MM.1S (cell line): Measurements from ENCODE around the gene CCDC87.
"Not testable (repeated sequence)": the region's sequence is repeated elsewhere in the genome, so short reads cannot be mapped to it uniquely, and the experiment has no call there.

Source experiments
- DNase-seq: peaks from one replicate; pipeline ENCODE4 v3.0.0-alpha.2; 2015
- H2AFZ ChIP-seq: fragments of 300-600 bp; sonication (generic); 2 replicates; pipeline ENCODE4 v1.6.0; 2016; ENCODE audit warnings: antibody characterized with exemption, low read length
- H3F3A ChIP-seq: fragments of 300-600 bp; sonication (generic); 2 replicates; pipeline ENCODE4 v1.6.1; 2016; ENCODE audit warnings: mild to moderate bottlenecking, antibody characterized with exemption, low read length, moderate library complexity, mixed read lengths; ENCODE audit not compliant: insufficient read depth
- H3K27ac ChIP-seq: fragments of 300-600 bp; sonication (generic); 2 replicates; pipeline ENCODE4 v1.5.1; 2016; ENCODE audit warnings: mild to moderate bottlenecking, low read length
- H3K27me3 ChIP-seq: fragments of 300-600 bp; sonication (generic); replicated peaks from 2 replicates; pipeline ENCODE4 v1.6.0; 2016; ENCODE audit warnings: low read length; ENCODE audit not compliant: insufficient read depth
- H3K36me3 ChIP-seq: fragments of 300-600 bp; sonication (generic); replicated peaks from 2 replicates; pipeline ENCODE4 v1.6.1; 2016; ENCODE audit warnings: mild to moderate bottlenecking, low read length, mixed read lengths; ENCODE audit not compliant: insufficient read depth
- H3K4me1 ChIP-seq: fragments of 300-600 bp; sonication (generic); 2 replicates; pipeline ENCODE4 v1.6.1; 2016; ENCODE audit warnings: low read length, mixed read lengths
- H3K4me2 ChIP-seq: fragments of 300-600 bp; sonication (generic); 2 replicates; pipeline ENCODE4 v1.6.0; 2016; ENCODE audit warnings: low read depth, low read length
- H3K4me3 ChIP-seq: fragments of 300-600 bp; sonication (generic); 2 replicates; pipeline ENCODE4 v1.5.1; 2016; ENCODE audit warnings: low read length, mixed read lengths
- H3K79me2 ChIP-seq: fragments of 300-600 bp; sonication (generic); 2 replicates; pipeline ENCODE4 v1.6.1; 2016; ENCODE audit warnings: mixed run types, low read length, mixed read lengths
- H3K9ac ChIP-seq: fragments of 300-600 bp; sonication (generic); 2 replicates; pipeline ENCODE4 v1.6.1; 2016; ENCODE audit warnings: low read length, mixed read lengths
- H3K9me2 ChIP-seq: fragments of 300-600 bp; sonication (generic); replicated peaks from 2 replicates; pipeline ENCODE4 v1.6.1; 2016; ENCODE audit warnings: mild to moderate bottlenecking, low read length, mixed read lengths; ENCODE audit not compliant: insufficient read depth
- H3K9me3 ChIP-seq: fragments of 300-600 bp; sonication (generic); replicated peaks from 2 replicates; pipeline ENCODE4 v1.6.1; 2016; ENCODE audit warnings: mild to moderate bottlenecking, low read length, mixed read lengths; ENCODE audit not compliant: insufficient read depth
- H4K20me1 ChIP-seq: fragments of 300-600 bp; sonication (generic); 2 replicates; pipeline ENCODE4 v1.6.1; 2016; ENCODE audit warnings: mild to moderate bottlenecking, low read length, moderate library complexity, mixed read lengths; ENCODE audit not compliant: insufficient read depth
- CTCF ChIP-seq: fragments of 300-600 bp; sonication (generic); IDR thresholded peaks from 2 replicates; pipeline ENCODE4 v1.5.1; 2016; ENCODE audit warnings: antibody characterized with exemption, low read length, mixed read lengths
- EZH2 ChIP-seq: fragments of 300-600 bp; sonication (generic); optimal IDR thresholded peaks from 2 replicates; pipeline ENCODE3; 2017; ENCODE audit warnings: low read depth, mild to moderate bottlenecking, antibody characterized with exemption, low read length, mixed read lengths
- EZH2phosphoT487 ChIP-seq: fragments of 300-600 bp; sonication (generic); IDR thresholded peaks from 2 replicates; pipeline ENCODE4 v1.6.1; 2018; ENCODE audit warnings: antibody characterized with exemption, low read length

The CCDC87 gene

DNA sequence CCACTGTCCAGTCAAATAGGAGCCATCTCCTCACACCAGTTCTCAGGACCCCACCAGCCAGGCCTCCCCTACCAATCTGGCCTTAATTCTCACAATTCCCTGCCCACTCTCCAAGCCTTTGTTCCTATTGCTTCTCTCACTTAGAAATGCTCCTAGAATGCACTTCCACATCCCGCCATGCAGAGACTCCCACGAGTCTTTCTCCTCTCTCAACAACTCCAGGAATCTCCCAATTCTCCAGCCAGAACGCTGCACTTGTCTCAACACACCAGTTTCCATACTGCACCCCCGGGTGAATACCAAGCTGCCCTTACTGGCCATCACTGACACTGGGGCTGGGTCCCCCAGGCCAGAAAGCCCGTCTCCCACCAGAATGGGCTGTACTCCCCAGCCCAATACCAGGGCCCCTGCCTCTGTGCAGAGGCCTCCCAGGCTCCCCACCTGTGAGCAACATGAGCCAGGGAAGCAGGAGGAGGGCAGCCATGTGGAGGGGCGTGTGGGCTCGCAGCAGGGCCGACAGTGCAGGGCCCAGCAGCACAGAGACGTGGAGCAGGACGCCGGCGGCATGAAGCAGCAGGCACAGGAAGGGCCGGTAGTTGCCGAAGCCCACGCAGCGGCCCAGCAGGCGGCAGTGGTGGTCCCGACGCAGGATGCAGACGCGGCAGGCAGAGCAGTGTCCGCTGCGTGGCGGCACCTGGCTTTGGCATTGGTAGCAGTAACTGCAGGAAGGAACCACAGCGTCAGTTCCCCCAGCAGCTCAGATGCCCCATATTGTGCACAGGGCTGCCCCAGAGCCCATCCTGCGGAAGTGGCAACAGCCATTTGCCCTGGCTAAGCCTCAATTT lies 49.4 kb downstream of the CCDC87 start:
- Histone ChIP-seq H4K20me1 (no peaks in the 10 kb centered on the region), H3K9ac (no peak overlapping the region), H3K79me2 (peaks cover 5% of the 10 kb centered on the region; the same call in 1 of the 2 replicates), H3F3A (peaks cover 3% of the 10 kb centered on the region; the same call in 1 of the 2 replicates), H3K4me1 (peaks cover 7% of the 10 kb centered on the region; the same call in 1 of the 2 replicates), H3K9me2 (no peaks in the 10 kb centered on the region), H3K27me3 (peaks cover 19% of the 10 kb centered on the region; the same call in 1 of the 2 replicates), H3K36me3 (no peaks in the 10 kb centered on the region), H3K9me3 (no peaks in the 10 kb centered on the region), H2AFZ (no peak overlapping the region), H3K4me3 (no peak overlapping the region), H3K4me2 (no peak overlapping the region), H3K27ac (no peak overlapping the region)
- TF ChIP-seq EZH2phosphoT487, result no peak
- no peak for TF ChIP-seq EZH2
- no peak for TF ChIP-seq CTCF
- no peak for DNase-seq

DNA sequence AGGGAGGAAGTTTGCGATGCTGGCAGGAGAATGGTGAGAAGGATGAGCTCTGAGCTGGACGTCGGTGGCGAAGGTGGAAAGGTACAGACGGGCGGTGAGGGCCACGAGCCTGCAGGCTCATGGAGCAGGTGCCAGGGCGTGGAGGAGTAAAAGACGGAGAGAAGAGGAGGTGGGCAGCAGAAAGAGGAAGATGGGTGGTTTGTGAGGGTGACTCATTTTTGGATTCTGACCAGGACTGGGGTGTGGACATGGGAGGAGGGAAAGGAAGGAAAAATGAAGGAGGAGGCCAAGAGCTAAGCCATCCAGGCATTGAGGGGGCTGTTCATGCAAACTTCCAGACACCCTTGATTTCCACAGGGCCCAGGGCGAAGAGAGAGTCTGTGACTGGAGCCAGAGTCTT lies 50.5 kb downstream of the CCDC87 start:
- Histone ChIP-seq H3K4me3 (no peak overlapping the region), H3K9me2 (no peaks in the 10 kb centered on the region), H3K27ac (no peak overlapping the region), H2AFZ (no peak overlapping the region), H3K4me2 (no peak overlapping the region), H3K27me3 (peaks cover 11% of the 10 kb centered on the region; the same call in 1 of the 2 replicates), H3K9me3 (no peaks in the 10 kb centered on the region), H3K79me2 (peaks cover 5% of the 10 kb centered on the region; the same call in 1 of the 2 replicates), H4K20me1 (no peaks in the 10 kb centered on the region), H3F3A (peaks cover 3% of the 10 kb centered on the region; the same call in 1 of the 2 replicates), H3K36me3 (no peaks in the 10 kb centered on the region), H3K4me1 (peaks cover 7% of the 10 kb centered on the region; the same call in 1 of the 2 replicates), H3K9ac (no peak overlapping the region)
- TF ChIP-seq EZH2 (no peak), CTCF (no peak), EZH2phosphoT487 (no peak)
- no peak for DNase-seq

DNA sequence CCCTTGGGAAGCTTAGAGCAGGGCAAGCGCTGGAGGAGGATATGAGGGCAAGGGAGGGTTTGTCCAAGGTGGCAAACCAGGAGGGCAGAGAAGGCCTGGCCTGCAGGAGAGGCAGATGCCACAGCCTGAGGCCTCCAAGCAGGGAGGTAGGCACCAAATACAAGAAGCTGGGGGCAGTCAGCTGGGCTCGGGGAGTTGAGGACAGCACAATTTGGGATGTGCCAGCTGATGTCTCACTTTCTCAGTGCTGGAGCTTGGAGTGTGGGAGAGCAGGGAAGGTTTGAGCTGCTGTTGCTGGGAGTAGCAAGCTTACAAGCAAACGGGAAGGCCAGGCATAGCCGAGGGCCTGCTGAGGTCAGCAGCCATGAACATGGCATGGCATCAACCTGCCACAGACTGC lies 51.0 kb downstream of the CCDC87 start:
- Histone ChIP-seq H4K20me1 (no peaks in the 10 kb centered on the region), H3K27me3 (peaks cover 6% of the 10 kb centered on the region; the same call in 1 of the 2 replicates), H3K36me3 (no peaks in the 10 kb centered on the region), H3K27ac (no peak overlapping the region), H3K9me2 (no peaks in the 10 kb centered on the region), H3K4me2 (no peak overlapping the region), H3K4me3 (no peak overlapping the region), H3K4me1 (peaks cover 7% of the 10 kb centered on the region; the same call in 1 of the 2 replicates), H3K79me2 (peaks cover 5% of the 10 kb centered on the region; the same call in 1 of the 2 replicates), H3K9ac (no peak overlapping the region), H3K9me3 (no peaks in the 10 kb centered on the region), H3F3A (peaks cover 3% of the 10 kb centered on the region; the same call in 1 of the 2 replicates), H2AFZ (no peak overlapping the region)
- TF ChIP-seq EZH2phosphoT487 (no peak), EZH2 (no peak), CTCF (no peak)
- DNase-seq, result no peak

GRCh38 chr11:66540598-66540997 lies 52.3 kb downstream of the CCDC87 start:
- DNase-seq, H3K36me3 ChIP-seq, H3K27me3 ChIP-seq, H3K4me1 ChIP-seq, H4K20me1 ChIP-seq, H3K9ac ChIP-seq, H3K9me2 ChIP-seq, H3K79me2 ChIP-seq, H3K27ac ChIP-seq, H3K4me2 ChIP-seq, H3K4me3 ChIP-seq, H3K9me3 ChIP-seq, H2AFZ ChIP-seq, H3F3A ChIP-seq: not testable (repeated sequence)
